HepG2 (cell line): Measurements from ENCODE around the gene ZMYND8. TPM values are rescaled to one million over a fixed set of nuclear protein-coding genes. Genes with fewer than 3 reads are reported as not detected.
A peak's percentile ranks its signal among the peaks of the same experiment; 100 is the strongest.

Source experiments
- E2F5 ChIP-seq: sonication (generic); formaldehyde crosslinking; conservative IDR thresholded peaks from 2 replicates; pipeline ENCODE4 v1.4.0; 2020; ENCODE audit warnings: missing genetic modification reagents
- EHMT2 ChIP-seq: fragments of 200-600 bp; sonication (generic); IDR thresholded peaks from 2 replicates; pipeline ENCODE4 v1.7.0; 2017; ENCODE audit warnings: antibody characterized with exemption, low read depth, low read length, borderline replicate concordance
- HNRNPLL ChIP-seq: fragments of 200-400 bp; formaldehyde crosslinking; IDR thresholded peaks from 2 replicates; pipeline ENCODE4 v1.6.1; 2017; ENCODE audit warnings: mild to moderate bottlenecking, low read depth, low read length; ENCODE audit not compliant: poor library complexity, severe bottlenecking
- IKZF4 ChIP-seq: sonication (generic); formaldehyde crosslinking; IDR thresholded peaks from 2 replicates; pipeline ENCODE4 v1.5.1; 2020; ENCODE audit warnings: borderline replicate concordance, mild to moderate bottlenecking, low read depth, missing genetic modification reagents; ENCODE audit errors: not compliant biosample characterization
- JUN ChIP-seq: sonication (generic); formaldehyde crosslinking; IDR thresholded peaks from 2 replicates; pipeline ENCODE4 v1.4.0; 2020; ENCODE audit warnings: mild to moderate bottlenecking, missing genetic modification reagents
- JUND ChIP-seq: sonication (generic); formaldehyde crosslinking; IDR thresholded peaks from 2 replicates; pipeline ENCODE4 v1.8.0; 2022; ENCODE audit warnings: mild to moderate bottlenecking, missing genetic modification reagents
- NFAT5 ChIP-seq: sonication (generic); formaldehyde crosslinking; IDR thresholded peaks from 2 replicates; pipeline ENCODE4 v1.4.0; 2020; ENCODE audit warnings: missing genetic modification reagents
- NPAS2 ChIP-seq: sonication (generic); formaldehyde crosslinking; IDR thresholded peaks from 2 replicates; pipeline ENCODE4 v1.8.0; 2022; ENCODE audit warnings: mild to moderate bottlenecking, missing genetic modification reagents, borderline replicate concordance
- PBX3 ChIP-seq: sonication (generic); formaldehyde crosslinking; IDR thresholded peaks from 2 replicates; pipeline ENCODE4 v1.8.1; 2023; ENCODE audit warnings: missing genetic modification reagents, inconsistent platforms, borderline replicate concordance
- RARA ChIP-seq: IDR thresholded peaks from 2 replicates; pipeline ENCODE4 v1.6.1; 2016; ENCODE audit warnings: missing genetic modification reagents, missing compliant biosample characterization
- RBAK ChIP-seq: sonication (generic); formaldehyde crosslinking; IDR thresholded peaks from 2 replicates; pipeline ENCODE4 v1.5.1; 2020; ENCODE audit warnings: mild to moderate bottlenecking, missing genetic modification reagents
- RNF219 ChIP-seq: sonication (generic); formaldehyde crosslinking; IDR thresholded peaks from 2 replicates; pipeline ENCODE4 v1.5.0; 2020; ENCODE audit warnings: mild to moderate bottlenecking, missing genetic modification reagents
- SNAPC2 ChIP-seq: sonication (generic); formaldehyde crosslinking; IDR thresholded peaks from 2 replicates; pipeline ENCODE4 v1.8.1; 2022; ENCODE audit warnings: mild to moderate bottlenecking, missing genetic modification reagents
- ZBTB49 ChIP-seq: sonication (generic); formaldehyde crosslinking; IDR thresholded peaks from 2 replicates; pipeline ENCODE4 v1.4.0; 2020; ENCODE audit warnings: missing genetic modification reagents, borderline replicate concordance
- ZNF343 ChIP-seq: sonication (generic); formaldehyde crosslinking; IDR thresholded peaks from 2 replicates; pipeline ENCODE4 v1.4.0; 2020; ENCODE audit warnings: mild to moderate bottlenecking, missing genetic modification reagents
- polyA plus RNA-seq, 8 experiments: library from polyadenylated mRNA; depleted of rRNA in 3 of 8; stranded (reverse) in 7 of 8; unstranded in 1 of 8; fragments of >200 nt; fragmentation: Illumina TruSeq in 4 of 8; extraction: Trizol in 4 of 8; gene quantifications; 2 replicates each; pipeline versions ENCODE4 v1.2.1 to v1.2.3, GENCODE V29; 2011 to 2016; ENCODE audit warnings: low read depth in 4 of 8, missing spikeins in 1 of 8, mixed read lengths in 1 of 8; ENCODE audit not compliant: insufficient read depth in 1 of 8
- total RNA-seq, 5 experiments: library from RNA; depleted of rRNA; stranded (reverse); fragments of >200 nt; fragmentation: Illumina TruSeq; extraction: Trizol; gene quantifications; 2 replicates each; pipeline ENCODE4 v1.2.3, GENCODE V29; 2016; ENCODE audit warnings: low read depth in 1 of 5

ZMYND8 gene
- total and polyA plus RNA-seq, 2 of the 13 experiments (the other 11 are each of a cell fraction or from before 2014, with no cell fraction given), result 53.9 to 84.7 TPM

GRCh38 chr20:47359530-47360296, 3.2 kb upstream of the ZMYND8 start (continued):
- peak; percentile 36; the same call in 1 of the 2 replicates for TF ChIP-seq RNF219 (CRISPR knock-in tag)
- no peak for TF ChIP-seq HNRNPLL
- TF ChIP-seq ZNF343, result peak; percentile 45; the same call in 1 of the 2 replicates
- TF ChIP-seq SNAPC2 (CRISPR knock-in tag), result no peak
- no peak; the same call in 1 of the 2 replicates for TF ChIP-seq RARA
- no peak for TF ChIP-seq NPAS2 (CRISPR knock-in tag)
- no peak for TF ChIP-seq RBAK (CRISPR knock-in tag)
- TF ChIP-seq JUN (CRISPR knock-in tag), result 0 out of 2 replicates have a peak, but pooled peaks have one; percentile 9
- no peak for TF ChIP-seq PBX3
- peak; percentile 65; the same call in 1 of the 2 replicates for TF ChIP-seq EHMT2
- TF ChIP-seq NFAT5 (CRISPR knock-in tag), result no peak
- 0 out of 2 replicates have a peak, but pooled peaks have one; percentile 9 for TF ChIP-seq JUND (CRISPR knock-in tag)
- no peak for TF ChIP-seq E2F5 (CRISPR knock-in tag)
- no peak for TF ChIP-seq ZBTB49 (CRISPR knock-in tag)
- TF ChIP-seq IKZF4 (CRISPR knock-in tag), result no peak
